GM21825 (cell line): ENCODE data around the gene CDK19.
"Not testable (repeated sequence)": the region's sequence is repeated elsewhere in the genome, so short reads cannot be mapped to it uniquely, and the experiment has no call there.

Source experiments
- ATAC-seq: cut with Tn5 transposase; IDR thresholded peaks from one replicate; pipeline ENCODE4 v1.9.1; 2021; ENCODE audit warnings: mild to moderate bottlenecking, moderate library complexity; ENCODE audit not compliant: unreplicated experiment

CDK19 gene

GRCh38 chr6:110628330-110628729 lies 186.9 kb downstream of the CDK19 start:
- no peak for ATAC-seq

- ATAC-seq, result no peak
These were observed 188.8 kb downstream of the CDK19 start for GRCh38 chr6:110626442-110626841.

GRCh38 chr6:110625883-110626282 lies 189.4 kb downstream of the CDK19 start:
- no peak for ATAC-seq

- no peak for ATAC-seq
These were observed 192.2 kb downstream of the CDK19 start for GRCh38 chr6:110622912-110623578.

GRCh38 chr6:110621061-110621460 lies 194.2 kb downstream of the CDK19 start:
- ATAC-seq, result no peak

GRCh38 chr6:110620065-110620464 lies 195.2 kb downstream of the CDK19 start:
- no peak for ATAC-seq

- ATAC-seq, result no peak
These were observed 195.9 kb downstream of the CDK19 start for GRCh38 chr6:110619275-110619908.

GRCh38 chr6:110618591-110619267 lies 196.5 kb downstream of the CDK19 start:
- ATAC-seq, result no peak

GRCh38 chr6:110617057-110617456 lies 198.2 kb downstream of the CDK19 start:
- peak; percentile 81 for ATAC-seq

GRCh38 chr6:110615722-110616121 lies 199.5 kb downstream of the CDK19 start:
- no peak for ATAC-seq

- ATAC-seq, result no peak
These were observed 200.7 kb downstream of the CDK19 start for GRCh38 chr6:110614586-110614985.

GRCh38 chr6:110614106-110614505 lies 201.2 kb downstream of the CDK19 start:
- ATAC-seq, result no peak

GRCh38 chr6:110613356-110613755 lies 201.9 kb downstream of the CDK19 start:
- ATAC-seq, result no peak

- no peak for ATAC-seq
These were observed 203.0 kb downstream of the CDK19 start for GRCh38 chr6:110612298-110612697.

GRCh38 chr6:110609101-110609500 lies 206.2 kb downstream of the CDK19 start:
- no peak for ATAC-seq

- ATAC-seq, result no peak
These were observed 207.1 kb downstream of the CDK19 start for GRCh38 chr6:110608151-110608550.

GRCh38 chr6:110606151-110606550 lies 209.1 kb downstream of the CDK19 start:
- ATAC-seq, result no peak

GRCh38 chr6:110600640-110601039 lies 214.6 kb downstream of the CDK19 start:
- not testable (repeated sequence) for ATAC-seq

GRCh38 chr6:110597761-110598160 lies 217.5 kb downstream of the CDK19 start:
- no peak for ATAC-seq

GRCh38 chr6:110596354-110596753 lies 218.9 kb downstream of the CDK19 start:
- no peak for ATAC-seq

GRCh38 chr6:110595112-110595511 lies 220.2 kb downstream of the CDK19 start:
- no peak for ATAC-seq

- ATAC-seq, result no peak
These were observed 221.6 kb downstream of the CDK19 start for GRCh38 chr6:110593637-110594036.
